HepG2 (cell line): ENCODE data around the gene TULP4. TPM values are rescaled to one million over a fixed set of nuclear protein-coding genes. Genes with fewer than 3 reads are reported as not detected.

Experiments
- FOSL2 ChIP-seq: sonication (generic); formaldehyde crosslinking; IDR thresholded peaks from 2 replicates; pipeline ENCODE4 v1.4.0; 2020; ENCODE audit warnings: missing genetic modification reagents
- JUN ChIP-seq: sonication (generic); formaldehyde crosslinking; IDR thresholded peaks from 2 replicates; pipeline ENCODE4 v1.4.0; 2020; ENCODE audit warnings: mild to moderate bottlenecking, missing genetic modification reagents
- NR2C2 ChIP-seq: sonication (generic); formaldehyde crosslinking; IDR thresholded peaks from 2 replicates; pipeline ENCODE4 v1.4.0; 2020; ENCODE audit warnings: missing genetic modification reagents, mild to moderate bottlenecking, moderate library complexity, borderline replicate concordance
- POGZ ChIP-seq: sonication (generic); formaldehyde crosslinking; IDR thresholded peaks from 2 replicates; pipeline ENCODE4 v1.4.0; 2020; ENCODE audit warnings: mild to moderate bottlenecking, missing genetic modification reagents
- PPARG ChIP-seq: conservative IDR thresholded peaks from 2 replicates; pipeline ENCODE4 v1.6.1; 2016; ENCODE audit warnings: missing biosample characterization, missing genetic modification reagents
- RXRA ChIP-seq: sonication (generic); formaldehyde crosslinking; IDR thresholded peaks from 2 replicates; pipeline ENCODE4 v1.5.1; 2020; ENCODE audit warnings: missing genetic modification reagents
- SKI ChIP-seq: fragments of 450-650 bp; IDR thresholded peaks from one replicate; pipeline ENCODE4 v1.6.1; 2018; ENCODE audit warnings: mild to moderate bottlenecking; ENCODE audit not compliant: partially characterized antibody
- SP4 ChIP-seq: sonication (generic); formaldehyde crosslinking; IDR thresholded peaks from 2 replicates; pipeline ENCODE4 v1.8.1; 2023; ENCODE audit warnings: mild to moderate bottlenecking, missing genetic modification reagents
- THAP11 ChIP-seq: IDR thresholded peaks from 2 replicates; pipeline ENCODE4 v1.6.1; 2016; ENCODE audit warnings: missing biosample characterization, missing genetic modification reagents
- ZBTB38 ChIP-seq: sonication (generic); formaldehyde crosslinking; IDR thresholded peaks from 2 replicates; pipeline ENCODE4 v1.5.1; 2020; ENCODE audit warnings: mild to moderate bottlenecking, missing genetic modification reagents
- polyA plus RNA-seq, 8 experiments: library from polyadenylated mRNA; depleted of rRNA in 3 of 8; stranded (reverse) in 7 of 8; unstranded in 1 of 8; fragments of >200 nt; fragmentation: Illumina TruSeq in 4 of 8; extraction: Trizol in 4 of 8; gene quantifications; 2 replicates each; pipeline versions ENCODE4 v1.2.1 to v1.2.3, GENCODE V29; 2011 to 2016; ENCODE audit warnings: low read depth in 4 of 8, missing spikeins in 1 of 8, mixed read lengths in 1 of 8; ENCODE audit not compliant: insufficient read depth in 1 of 8
- total RNA-seq, 5 experiments: library from RNA; depleted of rRNA; stranded (reverse); fragments of >200 nt; fragmentation: Illumina TruSeq; extraction: Trizol; gene quantifications; 2 replicates each; pipeline ENCODE4 v1.2.3, GENCODE V29; 2016; ENCODE audit warnings: low read depth in 1 of 5
- TF ChIP-seq, protein P1 (sequence below): IDR thresholded peaks from 2 replicates; pipeline ENCODE4 v1.6.1; 2016; ENCODE audit warnings: low read depth, missing genetic modification reagents, missing compliant biosample characterization
- TF ChIP-seq, protein P2 (sequence below): sonication (generic); formaldehyde crosslinking; IDR thresholded peaks from 2 replicates; pipeline ENCODE4 v1.4.0; 2020; ENCODE audit warnings: missing genetic modification reagents, borderline replicate concordance
- TF ChIP-seq, protein P3 (sequence below): IDR thresholded peaks from 2 replicates; pipeline ENCODE4 v1.6.1; 2016; ENCODE audit warnings: low read depth
- TF ChIP-seq, protein P4 (sequence below): sonication (generic); formaldehyde crosslinking; IDR thresholded peaks from 2 replicates; pipeline ENCODE4 v1.5.0; 2020; ENCODE audit warnings: missing genetic modification reagents
- TF ChIP-seq, protein P5 (sequence below): IDR thresholded peaks from 2 replicates; pipeline ENCODE4 v1.6.1; 2016; ENCODE audit warnings: missing compliant biosample characterization, missing genetic modification reagents, borderline replicate concordance

The TULP4 gene
- total and polyA plus RNA-seq, 2 of the 13 experiments (the other 11 are each of a cell fraction or from before 2014, with no cell fraction given) = 21.1 to 122 TPM

DNA sequence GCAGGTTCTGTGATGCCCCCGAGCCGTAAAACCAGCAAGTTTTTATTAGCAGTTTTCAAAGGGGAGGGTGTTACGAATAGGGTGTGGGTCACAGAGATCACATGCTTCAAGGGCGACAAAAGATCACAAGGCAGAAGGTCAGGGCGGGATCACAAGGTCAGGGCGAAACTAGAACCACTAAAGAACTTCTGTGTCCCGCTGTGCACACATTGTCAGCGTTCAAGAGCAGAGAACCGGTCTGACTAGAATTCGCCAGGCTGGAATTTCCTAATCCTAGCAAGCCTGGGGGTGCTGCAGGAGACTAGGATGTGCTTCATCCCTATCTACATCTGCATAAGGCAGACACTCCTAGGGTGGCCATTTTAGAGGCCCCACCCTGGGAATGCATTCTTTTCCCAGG, 26.9 kb downstream of the TULP4 start (continued):
- TF ChIP-seq, protein P1, sequence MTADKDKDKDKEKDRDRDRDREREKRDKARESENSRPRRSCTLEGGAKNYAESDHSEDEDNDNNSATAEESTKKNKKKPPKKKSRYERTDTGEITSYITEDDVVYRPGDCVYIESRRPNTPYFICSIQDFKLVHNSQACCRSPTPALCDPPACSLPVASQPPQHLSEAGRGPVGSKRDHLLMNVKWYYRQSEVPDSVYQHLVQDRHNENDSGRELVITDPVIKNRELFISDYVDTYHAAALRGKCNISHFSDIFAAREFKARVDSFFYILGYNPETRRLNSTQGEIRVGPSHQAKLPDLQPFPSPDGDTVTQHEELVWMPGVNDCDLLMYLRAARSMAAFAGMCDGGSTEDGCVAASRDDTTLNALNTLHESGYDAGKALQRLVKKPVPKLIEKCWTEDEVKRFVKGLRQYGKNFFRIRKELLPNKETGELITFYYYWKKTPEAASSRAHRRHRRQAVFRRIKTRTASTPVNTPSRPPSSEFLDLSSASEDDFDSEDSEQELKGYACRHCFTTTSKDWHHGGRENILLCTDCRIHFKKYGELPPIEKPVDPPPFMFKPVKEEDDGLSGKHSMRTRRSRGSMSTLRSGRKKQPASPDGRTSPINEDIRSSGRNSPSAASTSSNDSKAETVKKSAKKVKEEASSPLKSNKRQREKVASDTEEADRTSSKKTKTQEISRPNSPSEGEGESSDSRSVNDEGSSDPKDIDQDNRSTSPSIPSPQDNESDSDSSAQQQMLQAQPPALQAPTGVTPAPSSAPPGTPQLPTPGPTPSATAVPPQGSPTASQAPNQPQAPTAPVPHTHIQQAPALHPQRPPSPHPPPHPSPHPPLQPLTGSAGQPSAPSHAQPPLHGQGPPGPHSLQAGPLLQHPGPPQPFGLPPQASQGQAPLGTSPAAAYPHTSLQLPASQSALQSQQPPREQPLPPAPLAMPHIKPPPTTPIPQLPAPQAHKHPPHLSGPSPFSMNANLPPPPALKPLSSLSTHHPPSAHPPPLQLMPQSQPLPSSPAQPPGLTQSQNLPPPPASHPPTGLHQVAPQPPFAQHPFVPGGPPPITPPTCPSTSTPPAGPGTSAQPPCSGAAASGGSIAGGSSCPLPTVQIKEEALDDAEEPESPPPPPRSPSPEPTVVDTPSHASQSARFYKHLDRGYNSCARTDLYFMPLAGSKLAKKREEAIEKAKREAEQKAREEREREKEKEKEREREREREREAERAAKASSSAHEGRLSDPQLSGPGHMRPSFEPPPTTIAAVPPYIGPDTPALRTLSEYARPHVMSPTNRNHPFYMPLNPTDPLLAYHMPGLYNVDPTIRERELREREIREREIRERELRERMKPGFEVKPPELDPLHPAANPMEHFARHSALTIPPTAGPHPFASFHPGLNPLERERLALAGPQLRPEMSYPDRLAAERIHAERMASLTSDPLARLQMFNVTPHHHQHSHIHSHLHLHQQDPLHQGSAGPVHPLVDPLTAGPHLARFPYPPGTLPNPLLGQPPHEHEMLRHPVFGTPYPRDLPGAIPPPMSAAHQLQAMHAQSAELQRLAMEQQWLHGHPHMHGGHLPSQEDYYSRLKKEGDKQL (CRISPR knock-in tag) = peak; percentile 41; the same call in 1 of the 2 replicates
- TF ChIP-seq, protein P2, sequence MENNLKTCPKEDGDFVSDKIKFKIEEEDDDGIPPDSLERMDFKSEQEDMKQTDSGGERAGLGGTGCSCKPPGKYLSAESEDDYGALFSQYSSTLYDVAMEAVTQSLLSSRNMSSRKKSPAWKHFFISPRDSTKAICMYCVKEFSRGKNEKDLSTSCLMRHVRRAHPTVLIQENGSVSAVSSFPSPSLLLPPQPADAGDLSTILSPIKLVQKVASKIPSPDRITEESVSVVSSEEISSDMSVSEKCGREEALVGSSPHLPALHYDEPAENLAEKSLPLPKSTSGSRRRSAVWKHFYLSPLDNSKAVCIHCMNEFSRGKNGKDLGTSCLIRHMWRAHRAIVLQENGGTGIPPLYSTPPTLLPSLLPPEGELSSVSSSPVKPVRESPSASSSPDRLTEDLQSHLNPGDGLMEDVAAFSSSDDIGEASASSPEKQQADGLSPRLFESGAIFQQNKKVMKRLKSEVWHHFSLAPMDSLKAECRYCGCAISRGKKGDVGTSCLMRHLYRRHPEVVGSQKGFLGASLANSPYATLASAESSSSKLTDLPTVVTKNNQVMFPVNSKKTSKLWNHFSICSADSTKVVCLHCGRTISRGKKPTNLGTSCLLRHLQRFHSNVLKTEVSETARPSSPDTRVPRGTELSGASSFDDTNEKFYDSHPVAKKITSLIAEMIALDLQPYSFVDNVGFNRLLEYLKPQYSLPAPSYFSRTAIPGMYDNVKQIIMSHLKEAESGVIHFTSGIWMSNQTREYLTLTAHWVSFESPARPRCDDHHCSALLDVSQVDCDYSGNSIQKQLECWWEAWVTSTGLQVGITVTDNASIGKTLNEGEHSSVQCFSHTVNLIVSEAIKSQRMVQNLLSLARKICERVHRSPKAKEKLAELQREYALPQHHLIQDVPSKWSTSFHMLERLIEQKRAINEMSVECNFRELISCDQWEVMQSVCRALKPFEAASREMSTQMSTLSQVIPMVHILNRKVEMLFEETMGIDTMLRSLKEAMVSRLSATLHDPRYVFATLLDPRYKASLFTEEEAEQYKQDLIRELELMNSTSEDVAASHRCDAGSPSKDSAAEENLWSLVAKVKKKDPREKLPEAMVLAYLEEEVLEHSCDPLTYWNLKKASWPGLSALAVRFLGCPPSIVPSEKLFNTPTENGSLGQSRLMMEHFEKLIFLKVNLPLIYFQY (CRISPR knock-in tag) = 0 out of 2 replicates have a peak, but pooled peaks have one; percentile 32
- TF ChIP-seq FOSL2 (peak; percentile 47; the same call in 1 of the 2 replicates), ZBTB38 (CRISPR knock-in tag) (peak; percentile 56; the same call in 1 of the 2 replicates), POGZ (CRISPR knock-in tag) (peak; percentile 96), PPARG (CRISPR knock-in tag) (peak; percentile 72), SP4 (CRISPR knock-in tag) (peak; percentile 32; the same call in 1 of the 2 replicates), THAP11 (CRISPR knock-in tag) (peak; percentile 47; the same call in 1 of the 2 replicates), SKI (peak; percentile 87), RXRA (peak; percentile 92), JUN (CRISPR knock-in tag) (0 out of 2 replicates have a peak, but pooled peaks have one; percentile 29), NR2C2 (CRISPR knock-in tag) (peak; percentile 76)
- TF ChIP-seq, protein P3, sequence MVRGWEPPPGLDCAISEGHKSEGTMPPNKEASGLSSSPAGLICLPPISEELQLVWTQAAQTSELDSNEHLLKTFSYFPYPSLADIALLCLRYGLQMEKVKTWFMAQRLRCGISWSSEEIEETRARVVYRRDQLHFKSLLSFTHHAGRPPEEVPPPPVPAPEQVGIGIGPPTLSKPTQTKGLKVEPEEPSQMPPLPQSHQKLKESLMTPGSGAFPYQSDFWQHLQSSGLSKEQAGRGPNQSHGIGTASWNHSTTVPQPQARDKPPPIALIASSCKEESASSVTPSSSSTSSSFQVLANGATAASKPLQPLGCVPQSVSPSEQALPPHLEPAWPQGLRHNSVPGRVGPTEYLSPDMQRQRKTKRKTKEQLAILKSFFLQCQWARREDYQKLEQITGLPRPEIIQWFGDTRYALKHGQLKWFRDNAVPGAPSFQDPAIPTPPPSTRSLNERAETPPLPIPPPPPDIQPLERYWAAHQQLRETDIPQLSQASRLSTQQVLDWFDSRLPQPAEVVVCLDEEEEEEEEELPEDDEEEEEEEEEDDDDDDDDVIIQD (CRISPR knock-in tag) = peak; percentile 67; the same call in 1 of the 2 replicates
- TF ChIP-seq, protein P4, sequence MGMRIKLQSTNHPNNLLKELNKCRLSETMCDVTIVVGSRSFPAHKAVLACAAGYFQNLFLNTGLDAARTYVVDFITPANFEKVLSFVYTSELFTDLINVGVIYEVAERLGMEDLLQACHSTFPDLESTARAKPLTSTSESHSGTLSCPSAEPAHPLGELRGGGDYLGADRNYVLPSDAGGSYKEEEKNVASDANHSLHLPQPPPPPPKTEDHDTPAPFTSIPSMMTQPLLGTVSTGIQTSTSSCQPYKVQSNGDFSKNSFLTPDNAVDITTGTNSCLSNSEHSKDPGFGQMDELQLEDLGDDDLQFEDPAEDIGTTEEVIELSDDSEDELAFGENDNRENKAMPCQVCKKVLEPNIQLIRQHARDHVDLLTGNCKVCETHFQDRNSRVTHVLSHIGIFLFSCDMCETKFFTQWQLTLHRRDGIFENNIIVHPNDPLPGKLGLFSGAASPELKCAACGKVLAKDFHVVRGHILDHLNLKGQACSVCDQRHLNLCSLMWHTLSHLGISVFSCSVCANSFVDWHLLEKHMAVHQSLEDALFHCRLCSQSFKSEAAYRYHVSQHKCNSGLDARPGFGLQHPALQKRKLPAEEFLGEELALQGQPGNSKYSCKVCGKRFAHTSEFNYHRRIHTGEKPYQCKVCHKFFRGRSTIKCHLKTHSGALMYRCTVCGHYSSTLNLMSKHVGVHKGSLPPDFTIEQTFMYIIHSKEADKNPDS (CRISPR knock-in tag) = peak; percentile 45; the same call in 1 of the 2 replicates
- TF ChIP-seq, protein P5, sequence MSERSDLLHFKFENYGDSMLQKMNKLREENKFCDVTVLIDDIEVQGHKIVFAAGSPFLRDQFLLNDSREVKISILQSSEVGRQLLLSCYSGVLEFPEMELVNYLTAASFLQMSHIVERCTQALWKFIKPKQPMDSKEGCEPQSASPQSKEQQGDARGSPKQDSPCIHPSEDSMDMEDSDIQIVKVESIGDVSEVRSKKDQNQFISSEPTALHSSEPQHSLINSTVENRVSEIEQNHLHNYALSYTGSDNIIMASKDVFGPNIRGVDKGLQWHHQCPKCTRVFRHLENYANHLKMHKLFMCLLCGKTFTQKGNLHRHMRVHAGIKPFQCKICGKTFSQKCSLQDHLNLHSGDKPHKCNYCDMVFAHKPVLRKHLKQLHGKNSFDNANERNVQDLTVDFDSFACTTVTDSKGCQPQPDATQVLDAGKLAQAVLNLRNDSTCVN (CRISPR knock-in tag) = peak; percentile 98
